Measurements from ENCODE around the gene NFATC2. TPM values are rescaled to one million over a fixed set of nuclear protein-coding genes. Genes with fewer than 3 reads are reported as not detected.

Gene NFATC2
- total RNA-seq, 1 donor, result 0.36 TPM

GRCh38 chr20:51450221-51450712 is 92.3 kb downstream of the NFATC2 start:
- no peak for TF ChIP-seq CTCF (IDR thresholded peaks at IDR 0.05; ENCODE audit: insufficient read depth, low read length)
- DNase-seq (ENCODE audit: low read depth), result no peak
- H3K4me3 ChIP-seq (ENCODE audit: low read depth, low read length), result no peak overlapping the region

GRCh38 chr20:51449498-51450220 is 92.9 kb downstream of the NFATC2 start:
- TF ChIP-seq CTCF (IDR thresholded peaks at IDR 0.05; ENCODE audit: insufficient read depth, low read length), result no peak
- no peak overlapping the region for H3K4me3 ChIP-seq (ENCODE audit: low read depth, low read length)
- no peak for DNase-seq (ENCODE audit: low read depth)

- TF ChIP-seq CTCF (IDR thresholded peaks at IDR 0.05; ENCODE audit: insufficient read depth, low read length), result no peak
- no peak overlapping the region for H3K4me3 ChIP-seq (ENCODE audit: low read depth, low read length)
- DNase-seq (ENCODE audit: low read depth), result no peak
These were observed 94.8 kb downstream of the NFATC2 start for GRCh38 chr20:51447765-51448148.

- H3K4me3 ChIP-seq (ENCODE audit: low read depth, low read length), result no peak overlapping the region
- TF ChIP-seq CTCF (IDR thresholded peaks at IDR 0.05; ENCODE audit: insufficient read depth, low read length), result no peak
- peak; percentile 98 for DNase-seq (ENCODE audit: low read depth)
These were observed 95.3 kb downstream of the NFATC2 start for GRCh38 chr20:51447097-51447764.

GRCh38 chr20:51446656-51447055 is 95.9 kb downstream of the NFATC2 start:
- DNase-seq (ENCODE audit: low read depth), result peak; percentile 66
- no peak for TF ChIP-seq CTCF (IDR thresholded peaks at IDR 0.05; ENCODE audit: insufficient read depth, low read length)
- H3K4me3 ChIP-seq (ENCODE audit: low read depth, low read length), result no peak overlapping the region

GRCh38 chr20:51446230-51446629 is 96.3 kb downstream of the NFATC2 start:
- no peak overlapping the region for H3K4me3 ChIP-seq (ENCODE audit: low read depth, low read length)
- DNase-seq (ENCODE audit: low read depth), result no peak
- TF ChIP-seq CTCF (IDR thresholded peaks at IDR 0.05; ENCODE audit: insufficient read depth, low read length), result no peak
